Neural crest cell (in vitro differentiated cells): ENCODE measurements around the gene TBC1D8. TPM values are rescaled to one million over a fixed set of nuclear protein-coding genes. Genes with fewer than 3 reads are reported as not detected.

ENCODE experiments used
- DNase-seq: peaks from one replicate; pipeline ENCODE4 v3.0.0; 2021; ENCODE audit warnings: low read depth, mixed read lengths, low spot score
- H3K27ac Mint-ChIP-seq: one replicate; pipeline ENCODE4 v1.8.0; 2021; ENCODE audit warnings: mild to moderate bottlenecking, mixed read lengths; ENCODE audit not compliant: unreplicated experiment
- H3K27me3 Mint-ChIP-seq: 2 replicates; pipeline ENCODE4 v1.8.0; 2021; ENCODE audit warnings: low read depth, mild to moderate bottlenecking, mixed read lengths
- H3K36me3 Mint-ChIP-seq: 2 replicates; pipeline ENCODE4 v1.8.0; 2021; ENCODE audit warnings: low read depth, mild to moderate bottlenecking, mixed read lengths
- H3K4me1 Mint-ChIP-seq: 2 replicates; pipeline ENCODE4 v1.8.0; 2021; ENCODE audit warnings: mixed read lengths
- H3K4me3 Mint-ChIP-seq: one replicate; pipeline ENCODE4 v1.8.0; 2021; ENCODE audit warnings: mild to moderate bottlenecking, mixed read lengths
- H3K9me3 Mint-ChIP-seq: 2 replicates; pipeline ENCODE4 v1.8.0; 2021; ENCODE audit warnings: mixed read lengths
- total RNA-seq: library from RNA; stranded (reverse); gene quantifications from 2 replicates; pipeline ENCODE4 v1.2.1, GENCODE V29; 2021
- TF ChIP-seq, protein P1 (sequence below): fragments of 200-600 bp; sonication (generic); conservative IDR thresholded peaks from 2 replicates; pipeline ENCODE4 v1.5.0; 2021; ENCODE audit warnings: antibody characterized with exemption, mild to moderate bottlenecking

TBC1D8 gene
- total RNA-seq, 1 donor from 2014 or later: 7.8 TPM

DNA sequence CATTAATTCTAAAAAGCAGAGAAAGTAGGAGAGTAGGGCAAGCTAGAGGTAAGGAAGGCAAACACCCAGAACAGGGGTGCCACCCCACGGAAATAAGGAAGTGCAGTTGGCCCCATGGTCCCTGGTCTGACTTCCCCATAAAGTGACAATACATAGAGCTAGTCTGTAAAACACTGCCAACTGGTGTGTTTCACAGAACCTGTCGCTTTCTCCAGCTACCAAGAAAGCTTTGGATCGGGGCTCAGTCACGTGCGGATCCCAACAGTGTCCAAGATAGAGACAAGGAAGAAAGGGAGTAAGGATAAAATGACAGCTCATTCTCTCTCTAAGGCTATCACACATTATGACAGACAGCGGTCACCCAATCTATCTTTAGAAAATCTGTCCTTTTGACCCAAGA is 36.4 kb downstream of the TBC1D8 start:
- H3K9me3 Mint-ChIP-seq: no peaks in the 10 kb centered on the region
- no peak for DNase-seq
- no peak overlapping the region for H3K4me3 Mint-ChIP-seq
- H3K36me3 Mint-ChIP-seq: no peaks in the 10 kb centered on the region
- H3K27ac Mint-ChIP-seq: no peak overlapping the region
- peaks cover 20% of the 10 kb centered on the region for H3K4me1 Mint-ChIP-seq
- TF ChIP-seq, protein P1, sequence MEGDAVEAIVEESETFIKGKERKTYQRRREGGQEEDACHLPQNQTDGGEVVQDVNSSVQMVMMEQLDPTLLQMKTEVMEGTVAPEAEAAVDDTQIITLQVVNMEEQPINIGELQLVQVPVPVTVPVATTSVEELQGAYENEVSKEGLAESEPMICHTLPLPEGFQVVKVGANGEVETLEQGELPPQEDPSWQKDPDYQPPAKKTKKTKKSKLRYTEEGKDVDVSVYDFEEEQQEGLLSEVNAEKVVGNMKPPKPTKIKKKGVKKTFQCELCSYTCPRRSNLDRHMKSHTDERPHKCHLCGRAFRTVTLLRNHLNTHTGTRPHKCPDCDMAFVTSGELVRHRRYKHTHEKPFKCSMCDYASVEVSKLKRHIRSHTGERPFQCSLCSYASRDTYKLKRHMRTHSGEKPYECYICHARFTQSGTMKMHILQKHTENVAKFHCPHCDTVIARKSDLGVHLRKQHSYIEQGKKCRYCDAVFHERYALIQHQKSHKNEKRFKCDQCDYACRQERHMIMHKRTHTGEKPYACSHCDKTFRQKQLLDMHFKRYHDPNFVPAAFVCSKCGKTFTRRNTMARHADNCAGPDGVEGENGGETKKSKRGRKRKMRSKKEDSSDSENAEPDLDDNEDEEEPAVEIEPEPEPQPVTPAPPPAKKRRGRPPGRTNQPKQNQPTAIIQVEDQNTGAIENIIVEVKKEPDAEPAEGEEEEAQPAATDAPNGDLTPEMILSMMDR: no peak
- peaks cover 3% of the 10 kb centered on the region for H3K27me3 Mint-ChIP-seq

DNA sequence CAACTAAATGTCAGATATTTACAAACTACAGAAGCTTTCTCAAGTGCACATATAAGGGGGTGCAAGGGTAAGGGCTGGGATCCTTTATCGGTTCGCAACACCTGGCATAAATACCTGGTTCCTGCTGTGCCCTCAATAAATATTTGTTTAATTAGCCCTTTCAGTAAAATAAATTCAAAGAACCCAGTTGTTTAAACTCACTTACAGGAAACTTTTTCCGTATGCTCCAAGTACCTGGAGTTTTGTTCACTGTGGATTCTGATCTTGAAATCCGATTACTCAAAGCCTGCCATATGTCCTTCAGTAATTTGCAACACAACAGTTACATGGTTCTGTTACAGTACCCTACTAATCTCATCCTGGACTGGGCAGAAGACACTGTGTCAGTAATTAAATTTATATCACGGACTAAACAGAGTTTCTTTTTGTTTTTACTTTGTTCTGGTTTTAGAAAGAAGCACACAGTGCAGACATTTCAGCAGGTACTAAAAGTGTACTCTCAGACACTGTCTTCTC is 36.9 kb downstream of the TBC1D8 start:
- TF ChIP-seq, protein P1: no peak
- Mint-ChIP-seq H3K27me3 (peaks cover 3% of the 10 kb centered on the region), H3K4me1 (peaks cover 24% of the 10 kb centered on the region), H3K36me3 (no peaks in the 10 kb centered on the region), H3K4me3 (no peak overlapping the region), H3K9me3 (no peaks in the 10 kb centered on the region), H3K27ac (no peak overlapping the region)
- DNase-seq: no peak

DNA sequence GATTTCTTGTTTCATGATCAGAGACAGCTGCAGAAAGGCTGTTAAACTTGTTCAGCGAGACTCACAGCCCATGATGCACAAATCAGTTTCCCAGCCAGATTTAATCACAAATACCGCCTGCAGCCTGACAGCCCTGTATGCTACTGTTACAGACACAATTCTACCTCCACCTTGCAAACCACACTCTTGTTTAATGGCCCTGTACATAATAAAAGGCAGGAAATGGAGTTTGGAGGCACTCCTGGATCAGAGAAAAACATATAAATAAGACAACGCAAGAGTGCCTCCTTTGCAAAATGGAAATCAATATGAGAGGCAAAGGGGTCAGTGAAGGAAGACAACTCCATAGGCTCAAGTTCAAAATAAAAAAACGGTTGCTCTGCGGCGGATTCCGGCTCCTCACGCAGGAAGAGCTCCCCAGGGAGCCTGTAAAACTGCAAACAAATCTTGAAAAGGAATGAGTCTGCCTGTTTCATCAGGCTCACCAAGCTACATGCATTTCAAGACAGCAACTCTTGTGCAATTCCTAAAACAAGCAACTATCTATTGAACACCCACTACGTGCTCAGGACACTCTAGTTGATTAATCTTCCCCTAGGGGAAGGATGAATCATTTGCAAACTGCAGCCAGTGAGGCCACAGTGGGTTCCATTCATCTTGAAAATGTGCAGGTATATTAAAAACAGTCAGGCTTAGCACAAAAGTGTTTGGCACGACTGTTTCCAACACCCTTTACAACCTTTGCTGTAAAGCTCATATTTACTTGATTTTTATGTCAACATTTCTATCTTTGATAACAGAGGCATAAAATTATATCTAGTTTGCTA is 37.5 kb downstream of the TBC1D8 start:
- TF ChIP-seq, protein P1: no peak
- Mint-ChIP-seq H3K9me3 (no peaks in the 10 kb centered on the region), H3K27me3 (peaks cover 3% of the 10 kb centered on the region), H3K4me1 (peaks cover 24% of the 10 kb centered on the region), H3K27ac (no peak overlapping the region), H3K36me3 (no peaks in the 10 kb centered on the region), H3K4me3 (no peak overlapping the region)
- no peak for DNase-seq

DNA sequence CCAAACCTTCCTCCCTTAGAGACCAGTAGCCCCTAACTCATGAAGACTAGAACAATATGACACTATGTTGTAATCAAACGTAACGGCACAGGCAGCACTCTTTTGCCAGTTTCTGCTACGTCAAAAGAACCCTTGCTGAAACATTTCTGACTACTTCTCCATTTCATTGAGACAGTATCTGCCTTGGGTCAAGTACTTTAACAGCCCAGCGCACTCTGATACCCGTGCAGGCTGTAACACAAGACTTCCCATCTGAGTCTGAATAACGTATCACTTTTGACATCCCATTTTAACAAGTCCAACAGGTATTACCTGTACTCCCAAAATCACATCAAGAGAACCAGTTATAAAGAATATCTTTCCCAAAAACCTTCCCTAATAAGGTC is 38.4 kb downstream of the TBC1D8 start:
- no peaks in the 10 kb centered on the region for H3K36me3 Mint-ChIP-seq

DNA sequence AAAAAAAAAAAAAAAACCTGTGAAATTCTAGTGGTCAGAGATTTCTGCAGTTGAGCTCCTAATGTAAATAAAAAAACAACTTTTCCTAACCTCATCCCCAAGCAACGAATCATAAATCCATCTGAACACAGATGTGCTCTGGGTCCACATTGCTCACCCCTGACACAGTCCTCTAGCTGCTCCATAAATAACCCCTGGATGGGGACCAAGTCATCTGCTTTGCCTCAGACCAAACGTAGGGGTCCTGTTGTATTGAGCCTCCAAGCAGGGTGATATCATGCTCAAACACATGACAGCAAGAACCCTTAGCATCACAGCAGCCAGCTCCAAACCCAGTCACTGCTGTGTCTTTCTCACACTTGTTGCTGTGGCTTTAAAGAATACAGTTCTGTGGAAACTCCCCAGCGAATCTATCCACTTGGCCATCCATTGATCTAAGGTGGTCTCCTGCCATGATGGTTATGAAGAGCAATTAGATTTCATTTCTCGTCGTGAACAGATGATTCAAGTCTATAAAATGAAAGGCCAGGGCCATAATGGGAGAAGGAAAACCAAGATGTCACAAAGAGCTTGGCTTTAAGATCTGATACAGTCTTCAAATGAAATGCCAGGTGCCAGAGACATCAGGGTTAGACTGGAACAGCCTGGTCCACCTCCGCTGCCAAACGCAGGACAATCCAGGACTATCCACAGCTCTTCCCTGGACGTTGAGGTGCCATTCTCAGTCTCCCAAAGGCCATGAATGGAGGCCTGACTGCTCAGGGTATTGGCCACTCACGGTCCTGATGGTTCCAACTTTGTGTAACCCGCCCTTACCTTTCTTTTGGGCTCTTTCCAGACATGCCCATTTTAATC is 39.0 kb downstream of the TBC1D8 start:
- H3K27ac Mint-ChIP-seq: no peak overlapping the region
- no peak overlapping the region for H3K4me3 Mint-ChIP-seq
- H3K4me1 Mint-ChIP-seq: peaks cover 24% of the 10 kb centered on the region

More for the DNA sequence above, 38.4 kb downstream of the TBC1D8 start:
- H3K4me3 Mint-ChIP-seq: no peak overlapping the region
- TF ChIP-seq, protein P1: no peak
- no peaks in the 10 kb centered on the region for H3K9me3 Mint-ChIP-seq
- peaks cover 3% of the 10 kb centered on the region for H3K27me3 Mint-ChIP-seq
- peaks cover 24% of the 10 kb centered on the region for H3K4me1 Mint-ChIP-seq
- no peak for DNase-seq
- H3K27ac Mint-ChIP-seq: no peak overlapping the region

More for the DNA sequence above, 39.0 kb downstream of the TBC1D8 start:
- no peaks in the 10 kb centered on the region for H3K36me3 Mint-ChIP-seq
- H3K27me3 Mint-ChIP-seq: peaks cover 3% of the 10 kb centered on the region
- no peaks in the 10 kb centered on the region for H3K9me3 Mint-ChIP-seq
- TF ChIP-seq, protein P1: no peak
- DNase-seq: no peak
